ENCODE results near the gene MICU2. TPM values are rescaled to one million over a fixed set of nuclear protein-coding genes. Genes with fewer than 3 reads are reported as not detected.

Gene MICU2
- total and polyA plus RNA-seq, 2 of the 13 experiments (the other 11 are each of a cell fraction or from before 2014, with no cell fraction given) = 31.7 to 42.4 TPM

- TF ChIP-seq, protein P1, sequence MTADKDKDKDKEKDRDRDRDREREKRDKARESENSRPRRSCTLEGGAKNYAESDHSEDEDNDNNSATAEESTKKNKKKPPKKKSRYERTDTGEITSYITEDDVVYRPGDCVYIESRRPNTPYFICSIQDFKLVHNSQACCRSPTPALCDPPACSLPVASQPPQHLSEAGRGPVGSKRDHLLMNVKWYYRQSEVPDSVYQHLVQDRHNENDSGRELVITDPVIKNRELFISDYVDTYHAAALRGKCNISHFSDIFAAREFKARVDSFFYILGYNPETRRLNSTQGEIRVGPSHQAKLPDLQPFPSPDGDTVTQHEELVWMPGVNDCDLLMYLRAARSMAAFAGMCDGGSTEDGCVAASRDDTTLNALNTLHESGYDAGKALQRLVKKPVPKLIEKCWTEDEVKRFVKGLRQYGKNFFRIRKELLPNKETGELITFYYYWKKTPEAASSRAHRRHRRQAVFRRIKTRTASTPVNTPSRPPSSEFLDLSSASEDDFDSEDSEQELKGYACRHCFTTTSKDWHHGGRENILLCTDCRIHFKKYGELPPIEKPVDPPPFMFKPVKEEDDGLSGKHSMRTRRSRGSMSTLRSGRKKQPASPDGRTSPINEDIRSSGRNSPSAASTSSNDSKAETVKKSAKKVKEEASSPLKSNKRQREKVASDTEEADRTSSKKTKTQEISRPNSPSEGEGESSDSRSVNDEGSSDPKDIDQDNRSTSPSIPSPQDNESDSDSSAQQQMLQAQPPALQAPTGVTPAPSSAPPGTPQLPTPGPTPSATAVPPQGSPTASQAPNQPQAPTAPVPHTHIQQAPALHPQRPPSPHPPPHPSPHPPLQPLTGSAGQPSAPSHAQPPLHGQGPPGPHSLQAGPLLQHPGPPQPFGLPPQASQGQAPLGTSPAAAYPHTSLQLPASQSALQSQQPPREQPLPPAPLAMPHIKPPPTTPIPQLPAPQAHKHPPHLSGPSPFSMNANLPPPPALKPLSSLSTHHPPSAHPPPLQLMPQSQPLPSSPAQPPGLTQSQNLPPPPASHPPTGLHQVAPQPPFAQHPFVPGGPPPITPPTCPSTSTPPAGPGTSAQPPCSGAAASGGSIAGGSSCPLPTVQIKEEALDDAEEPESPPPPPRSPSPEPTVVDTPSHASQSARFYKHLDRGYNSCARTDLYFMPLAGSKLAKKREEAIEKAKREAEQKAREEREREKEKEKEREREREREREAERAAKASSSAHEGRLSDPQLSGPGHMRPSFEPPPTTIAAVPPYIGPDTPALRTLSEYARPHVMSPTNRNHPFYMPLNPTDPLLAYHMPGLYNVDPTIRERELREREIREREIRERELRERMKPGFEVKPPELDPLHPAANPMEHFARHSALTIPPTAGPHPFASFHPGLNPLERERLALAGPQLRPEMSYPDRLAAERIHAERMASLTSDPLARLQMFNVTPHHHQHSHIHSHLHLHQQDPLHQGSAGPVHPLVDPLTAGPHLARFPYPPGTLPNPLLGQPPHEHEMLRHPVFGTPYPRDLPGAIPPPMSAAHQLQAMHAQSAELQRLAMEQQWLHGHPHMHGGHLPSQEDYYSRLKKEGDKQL (CRISPR knock-in tag; IDR thresholded peaks at IDR 0.05; ENCODE audit: low read depth) = peak; percentile 73; the same call in 1 of the 2 replicates
- TF ChIP-seq ZNF292 (CRISPR knock-in tag; IDR thresholded peaks at IDR 0.05; ENCODE audit: borderline replicate concordance, low read depth) = no peak
- TF ChIP-seq PPARG (CRISPR knock-in tag; conservative IDR thresholded peaks at IDR 0.05) = peak; percentile 86
- TF ChIP-seq ADNP (CRISPR knock-in tag; IDR thresholded peaks at IDR 0.05) = no peak
- TF ChIP-seq ERF (CRISPR knock-in tag; IDR thresholded peaks at IDR 0.05) = 0 out of 2 replicates have a peak, but pooled peaks have one; percentile 32
- 0 out of 2 replicates have a peak, but pooled peaks have one; percentile 3 for TF ChIP-seq CEBPG (CRISPR knock-in tag; IDR thresholded peaks at IDR 0.05)
- peak; percentile 72 for TF ChIP-seq NR2F6 (IDR thresholded peaks at IDR 0.05)
- TF ChIP-seq NR2F6 (CRISPR knock-in tag; IDR thresholded peaks at IDR 0.05) = peak; percentile 60; the same call in 1 of the 2 replicates
- TF ChIP-seq EP300 (IDR thresholded peaks at IDR 0.05; ENCODE audit: low read depth in 2 of 2, low read length in 2 of 2) = peak in 1 of 2 experiments; percentile 52; a peak in 2 of 4 replicates
- no peak for TF ChIP-seq EP300 (CRISPR knock-in tag; IDR thresholded peaks at IDR 0.05; ENCODE audit: borderline replicate concordance)
- TF ChIP-seq, protein P2, sequence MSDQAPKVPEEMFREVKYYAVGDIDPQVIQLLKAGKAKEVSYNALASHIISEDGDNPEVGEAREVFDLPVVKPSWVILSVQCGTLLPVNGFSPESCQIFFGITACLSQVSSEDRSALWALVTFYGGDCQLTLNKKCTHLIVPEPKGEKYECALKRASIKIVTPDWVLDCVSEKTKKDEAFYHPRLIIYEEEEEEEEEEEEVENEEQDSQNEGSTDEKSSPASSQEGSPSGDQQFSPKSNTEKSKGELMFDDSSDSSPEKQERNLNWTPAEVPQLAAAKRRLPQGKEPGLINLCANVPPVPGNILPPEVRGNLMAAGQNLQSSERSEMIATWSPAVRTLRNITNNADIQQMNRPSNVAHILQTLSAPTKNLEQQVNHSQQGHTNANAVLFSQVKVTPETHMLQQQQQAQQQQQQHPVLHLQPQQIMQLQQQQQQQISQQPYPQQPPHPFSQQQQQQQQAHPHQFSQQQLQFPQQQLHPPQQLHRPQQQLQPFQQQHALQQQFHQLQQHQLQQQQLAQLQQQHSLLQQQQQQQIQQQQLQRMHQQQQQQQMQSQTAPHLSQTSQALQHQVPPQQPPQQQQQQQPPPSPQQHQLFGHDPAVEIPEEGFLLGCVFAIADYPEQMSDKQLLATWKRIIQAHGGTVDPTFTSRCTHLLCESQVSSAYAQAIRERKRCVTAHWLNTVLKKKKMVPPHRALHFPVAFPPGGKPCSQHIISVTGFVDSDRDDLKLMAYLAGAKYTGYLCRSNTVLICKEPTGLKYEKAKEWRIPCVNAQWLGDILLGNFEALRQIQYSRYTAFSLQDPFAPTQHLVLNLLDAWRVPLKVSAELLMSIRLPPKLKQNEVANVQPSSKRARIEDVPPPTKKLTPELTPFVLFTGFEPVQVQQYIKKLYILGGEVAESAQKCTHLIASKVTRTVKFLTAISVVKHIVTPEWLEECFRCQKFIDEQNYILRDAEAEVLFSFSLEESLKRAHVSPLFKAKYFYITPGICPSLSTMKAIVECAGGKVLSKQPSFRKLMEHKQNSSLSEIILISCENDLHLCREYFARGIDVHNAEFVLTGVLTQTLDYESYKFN (CRISPR knock-in tag; conservative IDR thresholded peaks at IDR 0.05) = peak; percentile 85
- no peak for TF ChIP-seq ZBTB42 (CRISPR knock-in tag; IDR thresholded peaks at IDR 0.05)
- peak; percentile 13; the same call in 1 of the 2 replicates for TF ChIP-seq TFAP4 (IDR thresholded peaks at IDR 0.05; ENCODE audit: borderline replicate concordance, low read depth)
- TF ChIP-seq CCAR2 (optimal IDR thresholded peaks at IDR 0.05; ENCODE audit: low read depth, low read length) = no peak
- no peak for TF ChIP-seq SATB2 (CRISPR knock-in tag; IDR thresholded peaks at IDR 0.05)
- 0 out of 2 replicates have a peak, but pooled peaks have one; percentile 28 for TF ChIP-seq ZSCAN9 (CRISPR knock-in tag; IDR thresholded peaks at IDR 0.05; ENCODE audit: borderline replicate concordance)
- peak; percentile 79 for TF ChIP-seq RARA (CRISPR knock-in tag; IDR thresholded peaks at IDR 0.05)
Measured at GRCh38 chr13:21526707-21527540, 77.0 kb downstream of the MICU2 start (continued).

All from HepG2 (cell line).